ENCODE measurements around the gene MEX3D.

MEX3D gene

GRCh38 chr19:1568320-1569019 is at the start of gene MEX3D:
Gene MEX3D (minus strand): TSS chr19:1568325. CDS start chr19:1568058, 267 bp downstream.
- peak; percentile 66 to 74 for DNase-seq (ENCODE audit: low read depth in 2 of 2)

- DNase-seq (ENCODE audit: low read depth in 2 of 2) = no peak
Measured at GRCh38 chr19:1616875-1617274, 48.8 kb upstream of the MEX3D start.

- no peak for DNase-seq (ENCODE audit: low read depth in 2 of 2)
Measured at GRCh38 chr19:1616396-1616795, 48.3 kb upstream of the MEX3D start.

DNA sequence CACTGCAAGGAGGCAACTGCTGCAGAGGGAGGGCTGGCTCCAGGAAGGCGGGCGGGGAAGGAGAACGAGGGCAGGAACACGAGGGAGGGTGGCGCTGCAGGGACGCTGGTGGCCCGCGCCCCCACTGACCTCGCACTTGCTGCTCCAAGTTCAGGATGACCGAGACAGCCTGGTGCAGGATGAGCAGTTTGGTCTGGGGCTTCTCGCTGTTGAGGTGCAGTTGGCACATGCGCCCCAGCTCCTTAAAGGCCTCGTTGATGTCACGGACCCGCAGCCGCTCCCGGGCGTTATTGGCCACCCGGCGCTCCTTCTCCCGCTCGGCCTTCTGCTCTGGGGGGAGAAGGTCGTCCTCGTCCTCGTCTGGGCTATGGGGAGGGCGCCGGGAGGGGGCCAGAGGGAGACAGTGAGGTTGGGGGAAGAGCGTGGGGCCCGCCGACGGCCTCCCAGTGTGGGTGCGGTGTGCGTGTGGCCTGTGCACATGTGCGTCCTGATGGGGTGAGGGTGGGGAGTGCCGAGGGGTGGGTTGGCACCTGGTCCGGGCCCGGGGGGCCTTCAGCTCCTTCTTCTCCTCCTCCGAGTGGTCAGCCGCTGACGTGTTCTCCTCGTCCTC is 47.1 kb upstream of the MEX3D start:
- no peak for DNase-seq (ENCODE audit: low read depth in 2 of 2)

DNA sequence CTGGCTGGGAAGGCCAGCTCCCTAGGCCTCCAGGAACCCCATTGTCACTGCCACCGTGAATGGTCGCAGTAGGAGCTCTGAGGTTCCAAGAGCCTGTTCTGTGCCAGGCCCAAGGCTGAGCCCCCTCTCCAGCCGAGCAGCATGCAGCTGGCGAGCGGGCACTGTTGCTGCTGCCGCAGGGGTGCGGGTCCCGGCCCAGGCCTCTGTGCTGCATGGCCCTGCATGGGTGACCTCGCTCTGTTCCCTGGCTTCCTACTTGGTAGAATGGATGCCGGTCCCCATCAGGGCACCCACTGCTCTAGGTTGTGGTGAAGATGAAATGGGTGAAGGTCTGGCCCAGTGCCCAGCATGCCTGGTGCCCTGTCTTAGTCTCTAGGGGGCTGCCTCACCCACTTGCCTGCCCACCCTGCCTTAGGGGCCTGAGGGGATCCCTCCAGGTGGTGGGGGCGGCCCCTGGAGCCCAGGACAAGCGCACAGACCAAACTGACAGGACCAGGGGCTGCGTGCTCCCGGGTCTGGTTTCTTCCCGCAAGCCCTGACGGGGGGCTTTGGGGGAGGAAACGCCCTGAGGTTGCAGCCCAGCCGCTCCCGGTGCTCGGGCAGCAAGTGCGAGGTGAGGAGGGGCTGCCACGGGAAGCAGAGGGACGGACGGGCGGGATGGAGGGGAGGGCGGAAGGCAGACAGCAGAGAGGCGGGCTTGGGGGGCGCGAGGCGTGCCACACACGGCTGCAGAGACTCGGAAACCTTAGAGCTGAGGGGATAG is 45.9 kb upstream of the MEX3D start:
- DNase-seq (ENCODE audit: low read depth in 2 of 2) = no peak

GRCh38 chr19:1613146-1613545 is 45.0 kb upstream of the MEX3D start:
- no peak for DNase-seq (ENCODE audit: low read depth in 2 of 2)

- no peak for DNase-seq (ENCODE audit: low read depth in 2 of 2)
Measured at GRCh38 chr19:1612114-1613086, 44.3 kb upstream of the MEX3D start.

- DNase-seq (ENCODE audit: low read depth in 2 of 2) = no peak
Measured at GRCh38 chr19:1611353-1611752, 43.2 kb upstream of the MEX3D start.

DNA sequence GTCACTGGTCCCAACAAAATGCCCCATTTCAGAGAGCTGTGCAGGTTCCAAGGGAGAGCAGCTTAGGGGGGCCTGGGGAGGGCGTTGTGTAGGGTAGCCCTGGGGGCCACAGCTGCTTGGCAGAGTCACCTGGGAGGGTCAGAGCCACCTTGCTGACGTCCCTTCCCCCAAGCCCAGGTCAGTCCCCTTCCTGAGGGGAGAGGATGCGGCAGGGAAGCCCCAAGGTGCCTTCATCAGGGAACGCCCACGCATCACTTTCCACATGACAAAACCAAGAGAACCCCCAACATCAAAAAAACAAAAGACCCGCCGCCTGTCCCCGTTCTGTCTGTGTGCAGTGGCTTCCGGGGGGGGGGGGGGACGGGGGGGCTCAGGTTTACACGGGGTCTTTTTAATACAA is 42.5 kb upstream of the MEX3D start:
- no peak for DNase-seq (ENCODE audit: low read depth in 2 of 2)

GRCh38 chr19:1609680-1610474 is 41.8 kb upstream of the MEX3D start:
- DNase-seq (ENCODE audit: low read depth in 2 of 2) = no peak

DNA sequence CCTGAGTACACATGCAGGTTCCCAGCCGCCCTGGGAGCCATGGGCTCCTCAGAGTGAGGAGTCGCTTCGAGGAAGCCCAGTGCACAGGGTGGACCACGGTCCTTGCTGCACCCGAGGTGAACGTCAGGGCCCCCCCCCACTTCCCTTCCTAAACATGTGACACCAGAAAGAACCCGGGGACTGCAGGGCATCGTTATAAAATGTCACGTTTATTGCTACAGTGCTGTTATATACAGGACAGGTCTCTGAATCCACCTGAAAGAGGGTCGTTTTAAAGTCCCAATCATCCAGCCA is 40.9 kb upstream of the MEX3D start:
- no peak for DNase-seq (ENCODE audit: low read depth in 2 of 2)

DNA sequence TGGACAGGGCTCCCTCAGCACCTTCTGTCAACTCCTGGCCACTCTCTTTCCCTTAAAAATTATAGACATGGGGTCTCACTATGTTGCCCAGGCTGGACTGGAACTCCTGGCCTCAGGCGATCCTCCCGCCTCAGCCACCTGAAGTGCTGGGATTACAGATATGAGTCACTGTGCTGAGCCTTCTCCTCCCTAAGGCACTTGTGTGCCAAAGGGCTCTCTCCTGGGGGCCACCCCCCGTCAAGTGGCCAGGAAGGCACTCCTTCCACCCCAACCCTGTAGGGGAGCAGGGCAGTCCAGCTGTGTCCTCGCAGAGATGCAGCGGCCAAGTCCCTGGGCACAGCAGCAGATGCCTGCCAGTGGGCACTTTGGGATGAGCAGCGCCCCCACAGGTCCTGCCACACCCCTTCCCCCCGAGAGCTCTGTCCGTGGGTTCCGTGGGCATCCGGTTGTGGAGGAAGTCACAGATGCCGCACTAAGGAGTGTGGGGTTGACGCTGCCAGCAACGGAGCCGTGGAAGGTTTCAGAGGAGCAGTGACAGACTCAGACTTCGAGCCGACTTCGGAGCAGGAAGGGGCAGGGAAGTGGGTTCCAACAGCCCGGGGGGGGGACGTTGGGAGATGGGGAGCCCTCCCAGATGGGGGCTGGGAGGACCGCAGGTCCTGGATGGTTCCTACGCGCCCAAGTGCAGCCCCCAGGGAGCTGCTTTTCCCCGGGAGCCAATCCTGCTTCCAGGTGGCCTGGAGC is 40.4 kb upstream of the MEX3D start:
- DNase-seq (ENCODE audit: low read depth in 2 of 2) = no peak

- no peak for DNase-seq (ENCODE audit: low read depth in 2 of 2)
Measured at GRCh38 chr19:1606138-1606651, 38.1 kb upstream of the MEX3D start.

DNA sequence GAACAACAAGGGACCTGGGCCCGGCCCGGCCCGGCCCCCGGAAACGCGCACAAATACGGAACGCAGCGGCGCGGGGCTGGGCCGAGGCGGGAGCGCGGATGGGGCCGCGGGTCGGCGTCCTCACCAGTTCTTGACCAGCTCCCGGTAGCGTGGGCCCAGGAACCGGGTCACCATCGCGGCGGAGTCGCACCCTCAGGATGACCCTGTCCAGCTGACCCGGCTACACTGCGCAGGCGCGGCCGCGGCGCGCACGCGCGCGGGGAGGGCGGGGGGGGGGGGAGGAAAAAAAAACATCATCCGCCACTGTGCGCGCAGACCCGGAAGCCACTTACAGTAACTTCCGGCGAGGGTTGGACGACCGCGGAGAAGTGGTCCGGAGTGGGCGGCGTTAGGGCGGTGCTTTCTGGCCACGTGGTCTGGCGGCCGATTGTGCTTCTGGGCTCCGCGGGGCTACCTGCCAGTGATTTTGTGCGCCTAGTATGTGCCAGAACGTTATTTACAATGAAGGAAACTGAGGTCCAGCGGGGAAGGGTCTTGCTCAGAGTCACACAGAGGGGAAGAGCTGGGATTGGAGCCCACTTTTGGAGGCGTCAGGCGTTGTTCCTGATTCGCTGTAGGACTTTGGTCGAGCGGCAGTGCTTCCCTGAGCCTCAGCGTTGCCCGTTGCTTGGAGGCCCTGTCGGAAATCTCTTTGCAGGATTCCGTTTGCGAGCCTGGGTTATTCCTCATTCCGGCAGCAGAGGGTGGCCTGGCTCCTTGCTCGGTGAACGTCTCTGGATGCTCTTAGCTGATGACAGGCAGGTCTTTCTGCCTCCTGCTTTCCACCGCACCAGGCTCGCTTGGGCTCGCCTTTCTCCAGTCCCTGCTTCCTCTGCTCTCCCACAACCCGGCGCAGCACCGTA is 37.4 kb upstream of the MEX3D start, which contains the start of gene UQCR11:
UQCR11 (minus strand) TSS at position 227 of the 902 bp plus-strand sequence; CDS start at position 174, 53 bp downstream.
- peak; percentile 79 for DNase-seq (ENCODE audit: low read depth in 2 of 2)

DNA sequence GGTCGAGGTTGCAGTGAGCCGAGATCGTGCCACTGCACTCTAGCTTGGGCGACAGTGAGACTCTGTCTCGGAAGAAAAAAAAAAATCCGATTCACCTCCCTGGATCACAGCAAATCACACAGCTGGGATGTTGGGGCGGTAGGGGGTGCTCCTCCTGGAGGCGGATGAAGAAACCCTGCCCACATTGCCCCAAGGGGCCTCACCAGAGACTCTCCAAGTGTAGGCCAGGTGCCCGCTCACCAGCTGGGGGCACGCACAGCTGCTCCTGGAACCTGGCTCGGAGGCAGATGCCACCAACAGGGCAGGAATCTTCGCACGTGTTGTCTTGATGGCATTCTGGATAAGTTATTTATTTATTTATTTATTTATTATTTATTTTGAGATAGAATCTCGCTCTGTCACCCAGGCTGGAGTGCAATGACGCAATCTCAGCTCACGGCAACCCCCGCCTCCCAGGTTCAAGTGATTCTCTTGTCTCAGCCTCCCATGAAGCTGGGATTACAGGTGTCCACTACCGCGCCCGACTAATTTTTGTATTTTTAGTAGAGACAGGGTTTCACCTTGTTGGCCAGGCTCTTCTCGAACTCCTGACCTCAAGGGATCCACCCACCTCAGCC is 34.1 kb upstream of the MEX3D start:
- DNase-seq (ENCODE audit: low read depth in 2 of 2) = no peak

- no peak for DNase-seq (ENCODE audit: low read depth in 2 of 2)
Measured at GRCh38 chr19:1601613-1602064, 33.5 kb upstream of the MEX3D start.

GRCh38 chr19:1599460-1599846 is 31.3 kb upstream of the MEX3D start:
- no peak for DNase-seq (ENCODE audit: low read depth in 2 of 2)

GRCh38 chr19:1598777-1599459 is 30.8 kb upstream of the MEX3D start:
- DNase-seq (ENCODE audit: low read depth in 2 of 2) = no peak

All from stimulated activated CD4-positive, alpha-beta T cell treated with anti-CD3 and anti-CD28 coated beads, Interleukin-1b, Interleukin-23, amount 100 ng/mL, for 1 hour (primary cell).